ENCODE measurements around the gene SMIM10. TPM values are rescaled to one million over a fixed set of nuclear protein-coding genes. Genes with fewer than 3 reads are reported as not detected.
A peak's percentile ranks its signal among the peaks of the same experiment; 100 is the strongest.
"Not testable (repeated sequence)": the region's sequence is repeated elsewhere in the genome, so short reads cannot be mapped to it uniquely, and the experiment has no call there.

Gene SMIM10
- total and polyA plus RNA-seq, 2 donors from 2014 or later, result 5.2 to 6.5 TPM

DNA sequence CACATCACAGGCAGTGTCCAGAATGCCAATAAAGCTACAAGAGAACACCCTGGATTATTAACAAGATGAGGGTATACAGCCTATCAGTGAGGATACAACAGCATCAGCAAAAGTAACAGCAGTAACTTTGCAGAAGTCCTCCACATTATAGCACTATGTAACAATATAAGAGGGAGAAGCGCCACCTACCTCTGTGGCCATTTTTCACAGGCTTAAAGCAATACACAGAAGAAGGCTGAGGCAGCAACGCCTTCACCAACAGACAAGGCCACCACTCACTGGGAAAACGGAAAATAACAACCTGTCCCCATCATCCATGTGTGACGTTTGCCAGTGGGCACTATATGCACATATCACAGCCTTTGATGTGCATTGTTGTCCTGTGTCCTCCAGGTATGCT lies 19.0 kb downstream of the SMIM10 start:
- intact Hi-C loops (cut with DNase I), result no loop called here

DNA sequence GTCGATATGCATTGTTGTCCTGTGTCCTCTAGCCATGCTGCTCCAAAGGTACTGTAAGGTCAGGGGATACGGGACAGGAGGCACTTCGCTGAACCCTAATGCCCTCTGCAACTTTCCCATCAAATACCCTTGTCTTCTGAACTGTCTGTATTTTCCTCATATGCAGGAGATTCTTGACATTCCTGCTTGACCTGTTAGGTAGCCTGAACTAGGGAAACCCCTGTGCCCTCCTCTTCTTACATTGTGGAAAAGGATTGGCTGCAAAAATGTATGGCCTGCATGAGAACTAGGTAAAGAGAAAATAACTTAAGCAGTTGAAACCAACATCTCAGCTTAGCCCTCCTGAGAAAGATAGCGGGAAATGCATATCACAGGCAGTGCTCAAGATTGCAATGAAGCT lies 20.1 kb downstream of the SMIM10 start:
- intact Hi-C loops (cut with DNase I), result no loop called here
- FAIRE-seq (no peak), DNase-seq (no peak)
- TF ChIP-seq, protein P1, sequence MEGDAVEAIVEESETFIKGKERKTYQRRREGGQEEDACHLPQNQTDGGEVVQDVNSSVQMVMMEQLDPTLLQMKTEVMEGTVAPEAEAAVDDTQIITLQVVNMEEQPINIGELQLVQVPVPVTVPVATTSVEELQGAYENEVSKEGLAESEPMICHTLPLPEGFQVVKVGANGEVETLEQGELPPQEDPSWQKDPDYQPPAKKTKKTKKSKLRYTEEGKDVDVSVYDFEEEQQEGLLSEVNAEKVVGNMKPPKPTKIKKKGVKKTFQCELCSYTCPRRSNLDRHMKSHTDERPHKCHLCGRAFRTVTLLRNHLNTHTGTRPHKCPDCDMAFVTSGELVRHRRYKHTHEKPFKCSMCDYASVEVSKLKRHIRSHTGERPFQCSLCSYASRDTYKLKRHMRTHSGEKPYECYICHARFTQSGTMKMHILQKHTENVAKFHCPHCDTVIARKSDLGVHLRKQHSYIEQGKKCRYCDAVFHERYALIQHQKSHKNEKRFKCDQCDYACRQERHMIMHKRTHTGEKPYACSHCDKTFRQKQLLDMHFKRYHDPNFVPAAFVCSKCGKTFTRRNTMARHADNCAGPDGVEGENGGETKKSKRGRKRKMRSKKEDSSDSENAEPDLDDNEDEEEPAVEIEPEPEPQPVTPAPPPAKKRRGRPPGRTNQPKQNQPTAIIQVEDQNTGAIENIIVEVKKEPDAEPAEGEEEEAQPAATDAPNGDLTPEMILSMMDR (IDR thresholded peaks at IDR 0.05; ENCODE audit: borderline replicate concordance, extremely low read depth, insufficient read depth), result no peak
- H3K9ac ChIP-seq (ENCODE audit: low read length in 3 of 3), result no peak overlapping the region
- no peak overlapping the region for H3K27ac ChIP-seq (ENCODE audit: low read depth in 2 of 2, low read length in 2 of 2)
- no peaks in the 10 kb centered on the region for H3K4me1 ChIP-seq (ENCODE audit: control insufficient read depth in 2 of 3, insufficient read depth in 2 of 3, low read depth in 1 of 3, low read length in 3 of 3)
- H3K4me3 ChIP-seq (ENCODE audit: low read length in 3 of 3), result no peak overlapping the region
- H3K9me3 ChIP-seq (ENCODE audit: control insufficient read depth in 2 of 3, insufficient read depth in 1 of 3, low read length in 3 of 3), result no peaks in the 10 kb centered on the region
- H3K27me3 ChIP-seq (ENCODE audit: control insufficient read depth, insufficient read depth, low read length), result peaks cover 3% of the 10 kb centered on the region
- no peaks in the 10 kb centered on the region for H3K36me3 ChIP-seq (ENCODE audit: control insufficient read depth in 2 of 3, insufficient read depth in 3 of 3, low read length in 3 of 3)

More for the DNA sequence above, 19.0 kb downstream of the SMIM10 start:
- no peaks in the 10 kb centered on the region for H3K4me1 ChIP-seq (ENCODE audit: control insufficient read depth in 2 of 3, insufficient read depth in 2 of 3, low read depth in 1 of 3, low read length in 3 of 3)
- TF ChIP-seq, protein P1 (IDR thresholded peaks at IDR 0.05; ENCODE audit: borderline replicate concordance, extremely low read depth, insufficient read depth), result no peak
- no peaks in the 10 kb centered on the region for H3K36me3 ChIP-seq (ENCODE audit: control insufficient read depth in 2 of 3, insufficient read depth in 3 of 3, low read length in 3 of 3)
- H3K9ac ChIP-seq (ENCODE audit: low read length in 3 of 3), result no peak overlapping the region
- DNase-seq, result no peak
- no peak for FAIRE-seq
- H3K27me3 ChIP-seq (ENCODE audit: control insufficient read depth, insufficient read depth, low read length), result peaks cover 3% of the 10 kb centered on the region
- H3K27ac ChIP-seq (ENCODE audit: low read depth in 2 of 2, low read length in 2 of 2), result no peak overlapping the region
- H3K9me3 ChIP-seq (ENCODE audit: control insufficient read depth in 2 of 3, insufficient read depth in 1 of 3, low read length in 3 of 3), result no peaks in the 10 kb centered on the region
- no peak overlapping the region for H3K4me3 ChIP-seq (ENCODE audit: low read length in 3 of 3)

DNA sequence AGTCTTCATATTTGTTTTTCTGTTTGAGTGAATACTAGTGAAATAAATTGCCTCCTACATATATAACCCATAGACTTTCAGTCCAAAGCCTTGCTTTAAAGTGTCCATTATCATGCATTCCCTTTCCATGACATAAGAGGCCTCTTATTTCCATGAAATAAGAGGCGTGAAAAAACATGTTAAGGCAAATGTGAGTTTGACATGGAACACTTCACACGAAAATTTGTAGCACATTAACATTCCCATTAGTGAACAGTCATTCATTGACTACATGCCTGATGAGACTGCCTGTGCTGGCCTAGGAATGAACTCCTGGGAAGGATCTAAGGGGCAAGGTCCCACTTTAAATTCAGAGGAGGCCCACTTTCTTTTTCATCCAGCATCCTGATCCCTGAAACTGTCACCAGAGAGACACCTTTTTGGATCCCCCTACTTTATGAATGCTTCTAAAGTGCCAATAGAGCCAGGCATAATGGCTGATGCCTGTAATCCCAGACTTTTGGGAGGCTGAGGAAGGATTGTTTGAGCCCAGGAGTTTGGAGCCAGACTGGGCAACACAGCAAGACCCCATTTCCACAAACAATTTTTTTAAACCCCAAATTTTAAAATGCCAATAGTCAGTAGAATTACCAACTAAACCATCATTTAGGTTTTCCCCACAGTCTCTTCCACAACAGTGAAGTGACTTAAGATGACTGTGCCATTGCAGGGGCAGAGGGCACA lies 24.9 kb downstream of the SMIM10 start:
- H3K9me3 ChIP-seq (ENCODE audit: control insufficient read depth in 2 of 3, insufficient read depth in 1 of 3, low read length in 3 of 3), result no peaks in the 10 kb centered on the region
- no peaks in the 10 kb centered on the region for H3K36me3 ChIP-seq (ENCODE audit: control insufficient read depth in 2 of 3, insufficient read depth in 3 of 3, low read length in 3 of 3)
- no peak overlapping the region for H3K4me3 ChIP-seq (ENCODE audit: low read length in 3 of 3)
- no peak overlapping the region for H3K9ac ChIP-seq (ENCODE audit: low read length in 3 of 3)
- FAIRE-seq (no peak), DNase-seq (peak in 2 of 5 donors; percentile 37 to 52)
- H3K27ac ChIP-seq (ENCODE audit: low read depth in 2 of 2, low read length in 2 of 2), result no peak overlapping the region
- no peaks in the 10 kb centered on the region for H3K27me3 ChIP-seq (ENCODE audit: control insufficient read depth, insufficient read depth, low read length)
- TF ChIP-seq, protein P1 (IDR thresholded peaks at IDR 0.05; ENCODE audit: borderline replicate concordance, extremely low read depth, insufficient read depth), result no peak
- no peaks in the 10 kb centered on the region for H3K4me1 ChIP-seq (ENCODE audit: control insufficient read depth in 2 of 3, insufficient read depth in 2 of 3, low read depth in 1 of 3, low read length in 3 of 3)
- intact Hi-C loops (cut with DNase I), result no loop called here

DNA sequence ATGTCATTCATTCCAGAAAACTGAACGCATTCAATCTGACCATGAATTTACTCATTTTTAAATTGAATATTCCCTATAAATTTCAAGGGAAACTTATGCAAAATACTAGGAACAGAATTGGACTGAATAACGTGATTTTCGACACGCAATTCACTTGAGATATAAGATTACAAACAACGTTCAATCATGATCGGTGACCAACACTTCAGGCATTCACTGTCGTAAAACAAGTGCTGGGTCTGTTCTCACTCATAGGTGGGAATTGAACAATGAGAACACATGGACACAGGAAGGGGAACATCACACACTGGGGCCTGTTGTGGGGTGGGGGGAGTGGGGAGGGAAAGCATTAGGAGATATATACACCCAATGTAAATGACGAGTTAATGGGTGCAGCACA lies 29.1 kb downstream of the SMIM10 start:
- H3K4me1 ChIP-seq (ENCODE audit: control insufficient read depth in 2 of 3, insufficient read depth in 2 of 3, low read depth in 1 of 3, low read length in 3 of 3); H3K4me3 ChIP-seq (ENCODE audit: low read length in 3 of 3); H3K27me3 ChIP-seq (ENCODE audit: control insufficient read depth, insufficient read depth, low read length); H3K9me3 ChIP-seq (ENCODE audit: control insufficient read depth in 2 of 3, insufficient read depth in 1 of 3, low read length in 3 of 3); H3K9ac ChIP-seq (ENCODE audit: low read length in 3 of 3); H3K36me3 ChIP-seq (ENCODE audit: control insufficient read depth in 2 of 3, insufficient read depth in 3 of 3, low read length in 3 of 3); H3K27ac ChIP-seq (ENCODE audit: low read depth in 2 of 2, low read length in 2 of 2); FAIRE-seq; DNase-seq; intact Hi-C loops (cut with DNase I): not testable (repeated sequence)

DNA sequence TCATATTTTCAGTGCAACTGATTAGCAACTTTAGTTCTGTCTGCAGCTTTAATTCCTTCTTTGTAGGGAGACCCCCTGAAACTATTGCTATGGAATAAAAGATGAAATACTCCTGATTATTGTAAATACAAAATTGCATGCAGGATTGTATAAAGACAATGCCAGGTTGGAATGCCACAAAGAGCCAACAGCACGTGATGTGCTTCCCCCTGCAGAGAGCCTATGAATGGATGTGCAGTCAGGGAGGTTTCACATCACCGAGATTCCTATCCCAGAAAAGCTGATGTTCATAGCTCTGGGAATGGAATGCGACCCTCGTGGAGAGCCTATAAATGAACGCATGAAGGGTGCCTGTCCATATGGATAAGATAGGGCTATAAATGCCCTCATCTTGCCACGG lies 33.0 kb downstream of the SMIM10 start:
- H3K27me3 ChIP-seq (ENCODE audit: control insufficient read depth, insufficient read depth, low read length); H3K27ac ChIP-seq (ENCODE audit: low read depth in 2 of 2, low read length in 2 of 2); H3K9ac ChIP-seq (ENCODE audit: low read length in 3 of 3); DNase-seq; H3K36me3 ChIP-seq (ENCODE audit: control insufficient read depth in 2 of 3, insufficient read depth in 3 of 3, low read length in 3 of 3); H3K4me3 ChIP-seq (ENCODE audit: low read length in 3 of 3); H3K9me3 ChIP-seq (ENCODE audit: control insufficient read depth in 2 of 3, insufficient read depth in 1 of 3, low read length in 3 of 3); intact Hi-C loops (cut with DNase I); FAIRE-seq; H3K4me1 ChIP-seq (ENCODE audit: control insufficient read depth in 2 of 3, insufficient read depth in 2 of 3, low read depth in 1 of 3, low read length in 3 of 3): not testable (repeated sequence)
